GM19099 (cell line): ENCODE results near the gene RPL22L1.
A peak's percentile ranks its signal among the peaks of the same experiment; 100 is the strongest.

ENCODE experiments used
- POLR2A ChIP-seq: IDR thresholded peaks from 3 replicates; pipeline ENCODE4 v1.6.1; 2011; ENCODE audit warnings: low read depth; ENCODE audit not compliant: insufficient read length; ENCODE audit errors: extremely low read depth

RPL22L1 gene

GRCh38 chr3:170869645-170870593 lies at the start of gene RPL22L1:
Gene RPL22L1, minus strand, starts transcription at chr3:170870195. Its CDS starts 28 bp downstream, at chr3:170870167.
- peak; percentile 99 for TF ChIP-seq POLR2A

- TF ChIP-seq POLR2A = no peak
Observed at GRCh38 chr3:170918715-170919114, 48.7 kb upstream of the RPL22L1 start.

GRCh38 chr3:170914690-170915089 lies 44.7 kb upstream of the RPL22L1 start:
- no peak for TF ChIP-seq POLR2A

GRCh38 chr3:170914212-170914611 lies 44.2 kb upstream of the RPL22L1 start:
- no peak for TF ChIP-seq POLR2A

GRCh38 chr3:170911051-170911450 lies 41.1 kb upstream of the RPL22L1 start:
- TF ChIP-seq POLR2A = no peak

- no peak for TF ChIP-seq POLR2A
Observed at GRCh38 chr3:170910542-170910941, 40.5 kb upstream of the RPL22L1 start.

- no peak for TF ChIP-seq POLR2A
Observed at GRCh38 chr3:170909129-170909903, 39.3 kb upstream of the RPL22L1 start.

GRCh38 chr3:170908235-170909116 lies 38.5 kb upstream of the RPL22L1 start, which contains the start of gene EIF5A2:
Gene EIF5A2, minus strand, starts transcription at chr3:170908637. Its CDS starts 831 bp downstream, at chr3:170907806.
- peak; percentile 68 for TF ChIP-seq POLR2A

- no peak for TF ChIP-seq POLR2A
Observed at GRCh38 chr3:170907637-170908234, 37.7 kb upstream of the RPL22L1 start.

- no peak for TF ChIP-seq POLR2A
Observed at GRCh38 chr3:170905862-170906261, 35.9 kb upstream of the RPL22L1 start.

- no peak for TF ChIP-seq POLR2A
Observed at GRCh38 chr3:170903123-170903522, 33.1 kb upstream of the RPL22L1 start.

GRCh38 chr3:170899455-170899854 lies 29.5 kb upstream of the RPL22L1 start:
- TF ChIP-seq POLR2A = no peak

- TF ChIP-seq POLR2A = no peak
Observed at GRCh38 chr3:170897978-170898377, 28.0 kb upstream of the RPL22L1 start.

GRCh38 chr3:170896781-170897180 lies 26.8 kb upstream of the RPL22L1 start:
- no peak for TF ChIP-seq POLR2A

GRCh38 chr3:170893895-170894294 lies 23.9 kb upstream of the RPL22L1 start:
- TF ChIP-seq POLR2A = no peak

- TF ChIP-seq POLR2A = no peak
Observed at GRCh38 chr3:170889630-170890029, 19.6 kb upstream of the RPL22L1 start.
